Measurements from ENCODE around the gene WHRN.

- peak; percentile 84 for TF ChIP-seq CTCF (conservative IDR thresholded peaks at IDR 0.05; ENCODE audit: low read length)
- TF ChIP-seq EZH2phosphoT487 (IDR thresholded peaks at IDR 0.05; ENCODE audit: borderline replicate concordance, low read depth, low read length): no peak
Measured at GRCh38 chr9:114538241-114538640, 33.0 kb upstream of the WHRN start.

Data from OCI-LY7 (cell line).